HG02884 (cell line): ENCODE measurements around the gene TUNAR.

Experiments
- ATAC-seq: cut with Tn5 transposase; IDR thresholded peaks from one replicate; pipeline ENCODE4 v1.9.1; 2021; ENCODE audit warnings: mild to moderate bottlenecking, moderate library complexity; ENCODE audit not compliant: unreplicated experiment

TUNAR gene

DNA sequence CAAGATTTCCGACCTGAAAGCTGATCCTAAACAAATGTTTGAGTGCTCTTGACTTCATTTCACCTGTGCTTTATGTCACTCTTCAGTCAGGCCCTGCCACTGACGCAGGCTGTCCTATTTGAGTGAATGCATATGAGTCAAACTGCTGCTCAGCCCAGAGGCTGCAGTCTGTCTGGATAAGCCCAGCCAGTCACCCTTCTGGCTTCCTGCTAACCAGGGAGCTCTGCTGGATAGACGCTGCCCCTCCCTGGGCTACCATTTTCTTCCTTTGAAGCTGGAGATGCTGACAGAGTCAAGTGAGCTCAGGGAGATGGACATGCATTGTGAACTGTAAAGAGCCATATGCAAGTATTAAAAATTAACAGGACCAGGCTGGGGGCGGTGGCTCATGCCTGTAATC, 5.1 kb upstream of the TUNAR start:
- no peak for ATAC-seq

GRCh38 chr14:95872777-95873176, 3.9 kb upstream of the TUNAR start:
- no peak for ATAC-seq

DNA sequence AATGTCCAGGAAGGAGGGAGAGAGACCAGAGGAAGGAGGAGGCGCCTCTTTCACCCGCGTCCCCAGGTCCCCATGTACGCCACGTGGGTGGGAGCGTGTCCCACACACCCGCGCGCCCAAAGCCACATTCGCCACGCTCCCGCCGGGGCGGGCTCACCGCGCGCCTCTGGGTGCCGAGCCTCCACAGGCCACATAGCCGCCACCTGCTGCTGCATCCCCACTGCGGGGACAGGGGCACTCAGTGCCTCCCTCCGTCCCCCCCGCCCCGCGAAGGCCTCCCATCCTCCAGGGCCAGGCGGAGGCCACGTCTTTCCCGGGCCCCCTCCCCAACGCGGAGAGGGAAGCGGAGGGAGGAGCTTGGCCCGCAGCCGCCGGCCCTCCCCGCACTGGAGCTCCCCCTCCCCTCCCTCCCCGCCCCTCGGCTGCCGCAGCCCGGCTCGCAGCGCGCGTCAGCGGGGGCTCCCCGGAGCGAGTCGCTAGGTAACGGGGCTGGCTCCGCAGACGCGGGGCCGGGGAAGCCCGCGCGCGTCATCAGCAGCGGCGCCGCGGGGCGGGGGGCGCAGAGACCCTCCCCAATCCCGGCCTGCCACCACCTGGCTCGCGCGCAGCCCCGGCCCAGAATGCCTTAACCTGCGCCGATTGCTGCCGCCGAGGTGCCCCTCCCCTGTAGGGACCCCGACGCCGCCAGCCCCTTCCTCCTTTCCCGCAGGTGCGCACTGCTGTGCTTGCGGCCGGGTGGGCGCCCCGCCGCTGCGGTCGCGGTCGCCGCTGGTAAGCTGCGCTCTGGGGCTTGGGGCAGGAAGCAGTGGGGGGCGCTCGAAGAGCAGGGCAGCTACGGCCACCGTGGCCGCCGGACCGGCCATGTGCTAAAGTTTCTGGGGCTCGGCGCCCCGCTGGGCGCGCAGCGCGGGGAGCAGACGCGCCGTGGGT, 536 bp upstream of the TUNAR start:
- ATAC-seq, result no peak

DNA sequence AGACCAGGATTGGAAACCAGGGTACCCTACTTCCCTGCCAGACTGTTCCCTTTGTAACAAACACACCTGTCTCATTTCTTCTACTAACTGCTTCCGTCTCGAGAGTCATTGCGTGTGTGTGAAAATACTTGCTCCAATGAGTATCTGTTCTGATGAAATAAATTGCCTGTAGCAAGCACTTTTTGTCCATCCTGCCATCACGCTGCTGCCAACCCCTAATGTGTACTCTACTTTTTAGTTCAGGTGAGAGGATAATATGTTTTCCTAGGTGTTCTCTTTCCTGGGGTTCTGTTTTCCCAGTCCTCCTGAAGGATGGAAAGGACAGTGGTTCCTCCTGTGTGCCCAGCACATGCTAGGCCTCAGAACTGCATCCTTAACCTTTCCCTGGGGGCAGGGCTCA, 1.0 kb downstream of the TUNAR start:
- no peak for ATAC-seq

- ATAC-seq, result no peak
These were observed 7.7 kb downstream of the TUNAR start for GRCh38 chr14:95884377-95884776.

- ATAC-seq, result no peak
These were observed 8.6 kb downstream of the TUNAR start for GRCh38 chr14:95885278-95885677.

DNA sequence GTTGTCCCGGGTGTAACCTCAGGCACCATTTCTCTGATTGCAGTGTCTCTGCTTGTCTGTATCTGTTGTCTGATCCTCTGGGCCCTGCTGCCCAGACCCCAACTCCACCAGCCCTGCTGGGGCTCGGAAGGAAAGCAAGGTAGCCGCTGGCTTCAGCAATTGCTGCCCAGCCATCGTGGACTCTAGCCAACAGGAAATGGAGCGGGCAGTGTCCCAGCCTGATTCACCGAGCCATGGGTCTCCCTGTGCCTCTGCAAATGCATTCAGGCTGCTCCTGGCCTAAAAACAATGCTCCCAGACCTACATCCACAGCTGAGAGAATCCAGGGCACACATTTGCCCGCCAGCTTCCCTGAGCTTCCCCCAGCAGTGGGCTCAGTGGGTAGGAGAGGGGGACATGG, 9.2 kb downstream of the TUNAR start:
- ATAC-seq, result no peak

DNA sequence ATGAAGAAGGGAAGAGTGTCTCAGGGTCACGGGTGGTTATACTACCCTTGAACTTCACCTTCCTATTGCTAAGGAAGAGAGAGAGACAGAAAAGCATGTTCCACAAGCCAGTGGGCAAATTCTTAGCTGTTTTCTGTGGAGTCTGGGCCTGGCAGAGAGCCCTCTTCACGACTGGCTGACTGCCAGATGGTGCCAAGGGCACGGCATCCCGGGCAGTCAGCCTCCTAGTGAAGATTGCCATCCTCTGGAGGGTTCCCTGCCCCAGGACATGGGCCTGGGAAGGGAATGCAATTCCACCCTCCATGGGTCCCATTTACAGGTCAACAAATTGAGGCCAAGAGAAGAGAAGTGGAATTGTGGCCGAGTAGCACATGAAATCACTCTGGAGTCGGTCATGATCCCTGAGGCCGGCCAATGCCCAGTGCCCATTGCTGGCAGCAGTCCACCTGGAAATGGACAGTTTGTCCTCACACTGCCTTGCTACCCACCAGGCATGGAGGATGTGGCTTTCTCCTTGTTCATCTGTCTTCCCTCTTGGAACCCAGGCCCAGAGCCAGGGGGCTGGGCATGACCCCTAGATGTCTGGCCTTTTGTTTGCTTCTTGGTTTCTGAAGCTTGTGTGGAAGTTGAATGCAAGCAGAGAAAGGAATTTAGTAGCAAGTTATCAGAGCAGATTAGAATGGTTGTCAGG, 9.9 kb downstream of the TUNAR start:
- ATAC-seq, result no peak

DNA sequence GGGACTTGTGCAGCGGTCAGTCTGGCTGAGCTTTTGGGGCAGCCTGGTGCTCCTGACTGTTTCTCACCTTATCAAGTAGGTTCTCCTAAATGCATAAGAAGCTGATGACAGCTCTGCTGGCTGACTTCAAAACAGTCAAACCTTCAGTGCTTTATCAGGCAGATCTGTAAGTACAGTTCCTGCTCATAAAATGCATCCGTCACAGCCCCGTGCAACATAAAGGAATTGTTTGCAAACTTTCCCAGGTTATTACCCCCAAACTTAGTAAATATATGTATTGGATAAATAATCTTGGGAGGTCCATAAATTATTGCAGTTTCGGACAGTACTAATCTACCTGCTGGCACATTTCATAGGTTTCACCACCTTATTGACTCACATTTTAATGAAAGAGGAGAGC, 10.7 kb downstream of the TUNAR start:
- ATAC-seq, result no peak

- no peak for ATAC-seq
These were observed 12.8 kb downstream of the TUNAR start for GRCh38 chr14:95889236-95889979.

GRCh38 chr14:95891742-95892141, 15.1 kb downstream of the TUNAR start:
- no peak for ATAC-seq

DNA sequence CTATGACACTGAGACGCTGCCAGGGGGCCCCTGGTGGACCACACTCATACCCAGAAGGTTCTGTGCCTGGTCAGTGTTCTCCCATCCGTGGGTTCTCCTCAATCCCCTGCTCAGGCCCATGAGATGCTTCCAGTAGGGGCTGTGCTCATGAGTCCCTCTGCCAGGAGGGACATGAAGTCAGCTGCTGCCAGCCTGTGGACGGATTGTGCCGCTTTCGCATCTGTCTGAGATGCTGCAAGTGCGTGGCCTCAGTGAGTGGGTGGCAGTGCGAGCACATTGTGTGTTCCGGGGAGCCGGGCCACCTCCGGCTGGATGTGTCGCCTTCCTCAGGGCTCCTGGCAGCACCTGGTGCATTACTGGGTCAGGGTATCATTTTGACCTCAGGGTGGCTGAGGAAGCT, 15.5 kb downstream of the TUNAR start:
- no peak for ATAC-seq

GRCh38 chr14:95895720-95896119, 19.1 kb downstream of the TUNAR start:
- no peak for ATAC-seq

DNA sequence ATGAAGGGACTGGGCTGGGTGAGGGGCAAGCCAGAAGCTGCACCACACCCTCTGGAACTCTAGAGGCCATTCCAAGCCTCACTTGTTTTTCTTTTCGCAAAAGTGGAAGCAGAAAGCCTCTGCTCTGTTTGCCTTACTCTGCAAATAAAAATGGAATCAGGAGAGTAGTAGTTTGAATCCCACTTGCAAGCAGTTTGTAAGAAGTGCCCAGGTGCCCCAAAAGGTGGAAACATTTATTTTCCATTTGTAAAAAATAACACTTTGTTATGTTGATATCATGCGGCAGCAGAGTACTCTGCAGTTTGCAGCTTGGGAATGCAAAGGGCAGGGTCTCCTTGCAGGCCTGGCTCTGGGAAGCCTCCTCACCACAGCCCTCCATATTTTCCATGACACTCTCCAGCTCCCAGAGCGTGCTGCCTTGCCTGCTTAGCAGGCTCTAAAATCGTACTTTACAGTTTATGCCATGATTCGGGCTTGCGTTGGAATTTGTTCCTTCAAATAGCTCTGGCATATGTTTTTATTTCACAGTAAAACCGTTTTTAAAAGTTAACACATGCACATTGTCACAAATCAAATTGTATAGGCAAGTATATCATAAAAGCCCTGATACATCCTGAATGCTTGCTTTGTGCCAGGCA, 20.0 kb downstream of the TUNAR start:
- no peak for ATAC-seq

GRCh38 chr14:95897280-95897679, 20.6 kb downstream of the TUNAR start:
- ATAC-seq, result no peak

- no peak for ATAC-seq
These were observed 24.4 kb downstream of the TUNAR start for GRCh38 chr14:95901054-95901453.

- ATAC-seq, result no peak
These were observed 25.7 kb downstream of the TUNAR start for GRCh38 chr14:95902273-95902826.

DNA sequence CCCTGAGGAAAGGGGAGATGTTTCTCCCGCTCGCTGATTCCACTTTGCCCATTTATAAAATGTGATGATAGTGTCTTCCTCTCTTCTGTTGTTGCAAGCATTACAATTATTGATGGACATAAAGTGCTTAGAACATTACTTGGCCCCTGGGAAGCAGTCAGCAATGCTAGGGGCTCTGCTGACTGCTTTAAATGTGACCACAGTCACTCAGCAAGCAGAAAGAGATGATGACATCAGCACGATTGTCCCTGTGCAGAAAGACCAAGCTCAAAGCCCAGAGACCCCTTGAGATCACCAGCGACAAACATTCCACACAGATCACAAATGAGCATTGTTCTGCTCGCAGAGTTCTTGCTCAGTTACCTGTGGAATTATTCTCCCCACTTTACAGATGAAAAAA, 26.5 kb downstream of the TUNAR start:
- no peak for ATAC-seq

- ATAC-seq, result no peak
These were observed 27.0 kb downstream of the TUNAR start for GRCh38 chr14:95903616-95904107.

GRCh38 chr14:95906591-95906990, 30.0 kb downstream of the TUNAR start:
- no peak for ATAC-seq

- ATAC-seq, result no peak
These were observed 34.0 kb downstream of the TUNAR start for GRCh38 chr14:95910628-95911027.
